OCI-LY3 (cell line): Measurements from ENCODE around the gene PER1.

Experiments
- EZH2phosphoT487 ChIP-seq: fragments of 200-600 bp; shearing (Covaris generic); IDR thresholded peaks from 2 replicates; pipeline ENCODE4 v1.6.1; 2018; ENCODE audit warnings: antibody characterized with exemption, mixed run types, low read depth
- TF ChIP-seq, protein P1 (sequence below): fragments of 200-600, 300-600 bp; sonication (generic); IDR thresholded peaks from 2 replicates; pipeline ENCODE4 v1.5.1; 2014; ENCODE audit warnings: antibody characterized with exemption, low read length, low read depth

DNA sequence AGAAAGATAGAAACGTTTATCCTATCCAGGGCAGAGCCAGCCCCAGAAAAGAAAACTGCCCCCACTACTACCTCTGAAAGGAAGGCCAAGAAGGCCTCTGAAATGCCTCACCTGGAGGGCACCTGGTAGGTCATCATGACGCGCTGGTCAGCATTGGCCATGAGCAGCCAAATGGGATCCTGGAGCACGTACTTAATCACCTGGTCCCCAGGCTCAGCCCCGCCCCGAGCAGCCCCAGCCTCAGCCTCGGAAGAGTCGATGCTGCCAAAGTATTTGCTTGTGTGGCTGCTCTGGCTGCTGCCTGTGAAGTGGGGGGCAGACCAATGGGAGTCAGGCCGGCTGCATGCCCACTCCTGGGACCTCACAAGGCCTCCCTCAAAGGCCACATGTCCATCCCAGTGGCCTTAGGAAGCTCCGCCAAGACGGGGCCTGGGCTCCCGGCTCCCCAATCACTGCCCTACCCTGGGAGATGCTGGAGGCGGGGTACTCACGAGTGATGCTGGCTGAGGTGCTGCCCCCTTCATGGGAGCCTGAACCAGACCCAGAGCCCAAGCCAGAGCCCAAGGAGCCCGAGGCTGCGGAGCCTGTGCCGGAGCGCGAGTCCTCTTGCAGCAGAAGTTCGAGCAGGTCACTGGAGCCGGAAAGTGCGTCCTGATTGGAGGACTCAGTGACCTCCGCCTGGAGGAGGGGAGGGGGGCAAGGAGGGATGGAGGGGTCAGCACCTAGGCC is 9.9 kb downstream of the PER1 start:
- TF ChIP-seq, protein P1, sequence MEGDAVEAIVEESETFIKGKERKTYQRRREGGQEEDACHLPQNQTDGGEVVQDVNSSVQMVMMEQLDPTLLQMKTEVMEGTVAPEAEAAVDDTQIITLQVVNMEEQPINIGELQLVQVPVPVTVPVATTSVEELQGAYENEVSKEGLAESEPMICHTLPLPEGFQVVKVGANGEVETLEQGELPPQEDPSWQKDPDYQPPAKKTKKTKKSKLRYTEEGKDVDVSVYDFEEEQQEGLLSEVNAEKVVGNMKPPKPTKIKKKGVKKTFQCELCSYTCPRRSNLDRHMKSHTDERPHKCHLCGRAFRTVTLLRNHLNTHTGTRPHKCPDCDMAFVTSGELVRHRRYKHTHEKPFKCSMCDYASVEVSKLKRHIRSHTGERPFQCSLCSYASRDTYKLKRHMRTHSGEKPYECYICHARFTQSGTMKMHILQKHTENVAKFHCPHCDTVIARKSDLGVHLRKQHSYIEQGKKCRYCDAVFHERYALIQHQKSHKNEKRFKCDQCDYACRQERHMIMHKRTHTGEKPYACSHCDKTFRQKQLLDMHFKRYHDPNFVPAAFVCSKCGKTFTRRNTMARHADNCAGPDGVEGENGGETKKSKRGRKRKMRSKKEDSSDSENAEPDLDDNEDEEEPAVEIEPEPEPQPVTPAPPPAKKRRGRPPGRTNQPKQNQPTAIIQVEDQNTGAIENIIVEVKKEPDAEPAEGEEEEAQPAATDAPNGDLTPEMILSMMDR: no peak
- no peak for TF ChIP-seq EZH2phosphoT487
